ENCODE data around the gene AQR. TPM values are rescaled to one million over a fixed set of nuclear protein-coding genes. Genes with fewer than 3 reads are reported as not detected.

AQR gene
- total RNA-seq, 1 experiment from 2014 or later = 41.4 TPM

GRCh38 chr15:34876640-34877039, 92.9 kb downstream of the AQR start:
- BruUV-seq (replicated peaks) = no TSS peak
- CTCF ChIA-PET = no interaction called here

GRCh38 chr15:34869110-34869509, 100.4 kb downstream of the AQR start:
- ChIA-PET CTCF (no interaction called here), POLR2A (no interaction called here)
- no TSS peak for BruUV-seq (replicated peaks)
- no peak overlapping the region for H3K27ac ChIP-seq (ENCODE audit: low read length)
- DNase-seq (ENCODE audit: low read depth, low spot score) = no peak
- H3K9me3 ChIP-seq (ENCODE audit: control insufficient read depth, insufficient read depth, low read depth, low read length) = peaks cover 4% of the 10 kb centered on the region; the same call in 1 of the 2 replicates
- in situ Hi-C loops (cut with HindIII; ENCODE audit: low pct_unique_long_range_greater_than_20kb, low sequenced_read_pairs) = no loop called here
- H3K27me3 ChIP-seq (ENCODE audit: control insufficient read depth, insufficient read depth, low read length) = no peaks in the 10 kb centered on the region
- TF ChIP-seq REST (IDR thresholded peaks at IDR 0.05; ENCODE audit: insufficient read depth in 1 of 2, low read depth in 2 of 2, low read length in 1 of 2) = no peak
- TF ChIP-seq POLR2AphosphoS5 (IDR thresholded peaks at IDR 0.05; ENCODE audit: low read depth, low read length) = no peak
- no peak for TF ChIP-seq CTCF (IDR thresholded peaks at IDR 0.05)
- no peak for TF ChIP-seq TCF7L2 (IDR thresholded peaks at IDR 0.05; ENCODE audit: low read depth, low read length)
- TF ChIP-seq SIN3A (IDR thresholded peaks at IDR 0.05; ENCODE audit: borderline replicate concordance, insufficient read depth, low read depth, low read length) = no peak
- no peak overlapping the region for H3K4me3 ChIP-seq (ENCODE audit: low read depth in 2 of 2, low read length in 2 of 2)
- H3K36me3 ChIP-seq (ENCODE audit: control insufficient read depth, insufficient read depth, low read length) = peaks cover 24% of the 10 kb centered on the region
- H3K4me1 ChIP-seq (ENCODE audit: control insufficient read depth, insufficient read depth, low read length) = no peaks in the 10 kb centered on the region
- intact Hi-C loops (cut with micrococcal nuclease; ENCODE audit: unreplicated experiment) = no loop called here
- ATAC-seq = no peak

More at GRCh38 chr15:34876640-34877039, 92.9 kb downstream of the AQR start:
- Histone ChIP-seq H3K4me3 (ENCODE audit: low read depth in 2 of 2, low read length in 2 of 2) (no peak overlapping the region), H3K27ac (ENCODE audit: low read length) (no peak overlapping the region), H3K36me3 (ENCODE audit: control insufficient read depth, insufficient read depth, low read length) (peaks cover 16% of the 10 kb centered on the region), H3K9me3 (ENCODE audit: control insufficient read depth, insufficient read depth, low read depth, low read length) (no peaks in the 10 kb centered on the region), H3K4me1 (ENCODE audit: control insufficient read depth, insufficient read depth, low read length) (no peaks in the 10 kb centered on the region), H3K27me3 (ENCODE audit: control insufficient read depth, insufficient read depth, low read length) (no peaks in the 10 kb centered on the region)
- POLR2A ChIA-PET = no interaction called here
- in situ Hi-C loops (cut with HindIII; ENCODE audit: low pct_unique_long_range_greater_than_20kb, low sequenced_read_pairs) (no loop called here), intact Hi-C loops (cut with micrococcal nuclease; ENCODE audit: unreplicated experiment) (no loop called here)
- ATAC-seq (no peak), DNase-seq (ENCODE audit: low read depth, low spot score) (no peak)
- TF ChIP-seq SIN3A (IDR thresholded peaks at IDR 0.05; ENCODE audit: borderline replicate concordance, insufficient read depth, low read depth, low read length) = no peak
- TF ChIP-seq CTCF (IDR thresholded peaks at IDR 0.05) = no peak
- TF ChIP-seq REST (IDR thresholded peaks at IDR 0.05; ENCODE audit: insufficient read depth in 1 of 2, low read depth in 2 of 2, low read length in 1 of 2) = no peak
- no peak for TF ChIP-seq TCF7L2 (IDR thresholded peaks at IDR 0.05; ENCODE audit: low read depth, low read length)
- no peak for TF ChIP-seq POLR2AphosphoS5 (IDR thresholded peaks at IDR 0.05; ENCODE audit: low read depth, low read length)
